HEK293 (cell line): ENCODE data around the gene PMFBP1.

Source experiments
- CTCF ChIA-PET: fragments of 350-600 bp; formaldehyde crosslinking; extraction: SDS; loops from one replicate; lab custom pipeline; 2021; ENCODE audit warnings: antibody characterized with exemption; lab: Yijun Ruan, JAX
- POLR2A ChIA-PET: fragments of 300-600 bp; formaldehyde crosslinking; extraction: SDS; loops from one replicate; lab custom pipeline; 2020; ENCODE audit warnings: antibody characterized with exemption, inconsistent platforms; lab: Yijun Ruan, JAX
- H3K27ac ChIP-seq: fragments of 200-500 bp; sonication (Bioruptor generic); 2 replicates; pipeline ENCODE4 v1.5.1; 2014; ENCODE audit warnings: low read depth, low read length, control low read depth, inconsistent platforms; ENCODE audit errors: extremely low read depth
- H3K36me3 ChIP-seq, 2 experiments: fragments of 200-500 bp in 1 of 2; sonication (Bioruptor generic) in 1 of 2; 1 replicate in 1 of 2; 2 replicates in 1 of 2; pipeline ENCODE4 v1.5.1; 2014 to 2017; ENCODE audit warnings: inconsistent platforms in 2 of 2, low read length in 2 of 2; ENCODE audit not compliant: control insufficient read depth in 2 of 2, insufficient read depth in 1 of 2
- H3K4me1 ChIP-seq: fragments of 200-500 bp; sonication (Bioruptor generic); 2 replicates; pipeline ENCODE4 v1.5.1; 2014; ENCODE audit warnings: mild to moderate bottlenecking, low read length, inconsistent platforms; ENCODE audit not compliant: control insufficient read depth, insufficient read depth
- H3K4me3 ChIP-seq: 2 replicates; pipeline ENCODE4 v1.5.1; 2011; ENCODE audit warnings: low read depth, mild to moderate bottlenecking, control low read depth, low read length, moderate library complexity
- H3K9me3 ChIP-seq: fragments of 200-500 bp; sonication (Bioruptor generic); 2 replicates; pipeline ENCODE4 v1.5.1; 2014; ENCODE audit warnings: low read depth, low read length, inconsistent platforms; ENCODE audit not compliant: control insufficient read depth, insufficient read depth
- HOXD13 ChIP-seq: sonication (generic); formaldehyde crosslinking; IDR thresholded peaks from 2 replicates; pipeline ENCODE4 v1.8.0; 2022; ENCODE audit warnings: missing genetic modification reagents, borderline replicate concordance
- MEIS1 ChIP-seq: sonication (generic); formaldehyde crosslinking; IDR thresholded peaks from 2 replicates; pipeline ENCODE4 v1.8.1; 2022; ENCODE audit warnings: missing genetic modification reagents, mild to moderate bottlenecking, borderline replicate concordance
- OVOL3 ChIP-seq: fragments of 450-650 bp; formaldehyde crosslinking; IDR thresholded peaks from 2 replicates; pipeline ENCODE4 v1.5.1; 2016; ENCODE audit warnings: missing biosample characterization, missing genetic modification characterization
- PRDM1 ChIP-seq: fragments of 450-650 bp; formaldehyde crosslinking; IDR thresholded peaks from 2 replicates; pipeline ENCODE4; 2016; ENCODE audit warnings: missing biosample characterization, missing genetic modification characterization
- SALL2 ChIP-seq: fragments of 450-650 bp; formaldehyde crosslinking; IDR thresholded peaks from 2 replicates; pipeline ENCODE4 v1.5.0; 2017; ENCODE audit warnings: missing biosample characterization, mild to moderate bottlenecking, missing genetic modification characterization, borderline replicate concordance
- SP2 ChIP-seq: fragments of 450-650 bp; formaldehyde crosslinking; IDR thresholded peaks from 2 replicates; pipeline ENCODE4 v1.5.1; 2016; ENCODE audit warnings: missing biosample characterization, missing genetic modification characterization
- ZBTB21 ChIP-seq: fragments of 450-650 bp; formaldehyde crosslinking; IDR thresholded peaks from 2 replicates; pipeline ENCODE4 v1.5.1; 2017; ENCODE audit warnings: missing biosample characterization, missing genetic modification characterization
- ZIC2 ChIP-seq: fragments of 450-650 bp; formaldehyde crosslinking; IDR thresholded peaks from 2 replicates; pipeline ENCODE4 v1.5.1; 2016; ENCODE audit warnings: missing biosample characterization, missing genetic modification characterization
- ZNF274 ChIP-seq, 2 experiments: fragments of 200-500 bp in 1 of 2; fragments of 450-650 bp in 1 of 2; sonication (Bioruptor generic) in 1 of 2; formaldehyde crosslinking in 1 of 2; IDR thresholded peaks; 2 replicates each; pipeline versions ENCODE4 v1.5.1 to v1.6.1; 2014 to 2016; ENCODE audit warnings: borderline replicate concordance in 1 of 2, inconsistent platforms in 1 of 2, low read length in 1 of 2, missing biosample characterization in 1 of 2, missing genetic modification characterization in 1 of 2
- ZNF292 ChIP-seq: fragments of 450-650 bp; formaldehyde crosslinking; IDR thresholded peaks from 2 replicates; pipeline ENCODE4 v1.5.1; 2016; ENCODE audit warnings: low read depth, missing biosample characterization, missing genetic modification characterization, borderline replicate concordance
- ZNF350 ChIP-seq: fragments of 450-650 bp; formaldehyde crosslinking; IDR thresholded peaks from 2 replicates; pipeline ENCODE4 v1.5.0; 2017; ENCODE audit warnings: missing biosample characterization, mild to moderate bottlenecking, missing genetic modification characterization
- ZNF391 ChIP-seq: fragments of 450-650 bp; formaldehyde crosslinking; IDR thresholded peaks from 2 replicates; pipeline ENCODE4 v1.5.1; 2016; ENCODE audit warnings: low read depth, missing biosample characterization, missing genetic modification characterization, borderline replicate concordance
- ZNF416 ChIP-seq: fragments of 450-650 bp; formaldehyde crosslinking; IDR thresholded peaks from 2 replicates; pipeline ENCODE4 v1.5.1; 2016; ENCODE audit warnings: missing biosample characterization, missing genetic modification characterization
- ZNF423 ChIP-seq: fragments of 450-650 bp; formaldehyde crosslinking; IDR thresholded peaks from 2 replicates; pipeline ENCODE4 v1.5.1; 2016; ENCODE audit warnings: missing biosample characterization, missing genetic modification characterization
- ZNF426 ChIP-seq: fragments of 450-650 bp; formaldehyde crosslinking; IDR thresholded peaks from 2 replicates; pipeline ENCODE4 v1.5.1; 2017; ENCODE audit warnings: missing biosample characterization, missing genetic modification characterization, mild to moderate bottlenecking, inconsistent platforms, moderate library complexity
- ZNF433 ChIP-seq: fragments of 450-650 bp; formaldehyde crosslinking; IDR thresholded peaks from 2 replicates; pipeline ENCODE4 v1.5.1; 2016; ENCODE audit warnings: missing biosample characterization, missing genetic modification characterization, low read depth
- ZNF48 ChIP-seq: fragments of 450-650 bp; formaldehyde crosslinking; IDR thresholded peaks from 2 replicates; pipeline ENCODE4 v1.5.1; 2016; ENCODE audit warnings: missing biosample characterization, missing genetic modification characterization
- ZNF629 ChIP-seq: fragments of 450-650 bp; formaldehyde crosslinking; IDR thresholded peaks from 2 replicates; pipeline ENCODE4 v1.5.1; 2017; ENCODE audit warnings: missing biosample characterization, missing genetic modification characterization
- ZNF677 ChIP-seq: fragments of 450-650 bp; IDR thresholded peaks from 2 replicates; pipeline ENCODE4 v1.5.0; 2018; ENCODE audit warnings: missing biosample characterization, mild to moderate bottlenecking, missing genetic modification characterization, moderate library complexity
- ZNF747 ChIP-seq: fragments of 450-650 bp; formaldehyde crosslinking; IDR thresholded peaks from 2 replicates; pipeline ENCODE4 v1.5.1; 2016; ENCODE audit warnings: missing biosample characterization, missing genetic modification characterization
- ZNF768 ChIP-seq: fragments of 450-650 bp; formaldehyde crosslinking; IDR thresholded peaks from 2 replicates; pipeline ENCODE4 v1.5.1; 2018; ENCODE audit warnings: missing biosample characterization, mild to moderate bottlenecking, missing genetic modification characterization
- ZNF843 ChIP-seq: fragments of 450-650 bp; formaldehyde crosslinking; IDR thresholded peaks from 2 replicates; pipeline ENCODE4 v1.5.1; 2016; ENCODE audit warnings: missing biosample characterization, missing genetic modification characterization
- ZSCAN18 ChIP-seq: fragments of 450-650 bp; formaldehyde crosslinking; IDR thresholded peaks from 2 replicates; pipeline ENCODE4 v1.5.1; 2016; ENCODE audit warnings: missing biosample characterization, missing genetic modification characterization
- ZSCAN23 ChIP-seq: fragments of 450-650 bp; formaldehyde crosslinking; IDR thresholded peaks from 2 replicates; pipeline ENCODE4 v1.5.1; 2016; ENCODE audit warnings: missing biosample characterization, missing genetic modification characterization
- TF ChIP-seq, protein P1 (sequence below): fragments of 450-650 bp; formaldehyde crosslinking; IDR thresholded peaks from 2 replicates; pipeline ENCODE4 v1.5.1; 2016; ENCODE audit warnings: missing biosample characterization, missing genetic modification characterization
- TF ChIP-seq, protein P2 (sequence below): fragments of 450-650 bp; formaldehyde crosslinking; IDR thresholded peaks from 2 replicates; pipeline ENCODE4 v1.5.1; 2016; ENCODE audit warnings: missing biosample characterization, missing genetic modification characterization

Gene PMFBP1

GRCh38 chr16:72113616-72113945 lies 58.4 kb downstream of the PMFBP1 start:
- TF ChIP-seq ZNF677 (tag by site-specific recombination), result no peak
- no peak for TF ChIP-seq ZNF629
- TF ChIP-seq ZNF350 (tag by site-specific recombination), result no peak
- TF ChIP-seq OVOL3, result no peak
- TF ChIP-seq ZNF768 (tag by site-specific recombination), result no peak
- TF ChIP-seq SALL2 (tag by site-specific recombination), result no peak
- TF ChIP-seq ZSCAN23 (tag by site-specific recombination), result no peak
- TF ChIP-seq, protein P1, sequence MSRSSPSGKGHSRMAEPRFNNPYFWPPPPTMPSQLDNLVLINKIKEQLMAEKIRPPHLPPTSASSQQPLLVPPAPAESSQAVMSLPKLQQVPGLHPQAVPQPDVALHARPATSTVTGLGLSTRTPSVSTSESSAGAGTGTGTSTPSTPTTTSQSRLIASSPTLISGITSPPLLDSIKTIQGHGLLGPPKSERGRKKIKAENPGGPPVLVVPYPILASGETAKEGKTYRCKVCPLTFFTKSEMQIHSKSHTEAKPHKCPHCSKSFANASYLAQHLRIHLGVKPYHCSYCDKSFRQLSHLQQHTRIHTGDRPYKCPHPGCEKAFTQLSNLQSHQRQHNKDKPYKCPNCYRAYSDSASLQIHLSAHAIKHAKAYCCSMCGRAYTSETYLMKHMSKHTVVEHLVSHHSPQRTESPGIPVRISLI, result no peak
- no peak for TF ChIP-seq ZSCAN18 (tag by site-specific recombination)
- TF ChIP-seq ZNF274 (IDR thresholded peaks at IDR 0.05; ENCODE audit: low read length), result no peak
- TF ChIP-seq ZNF274 (tag by site-specific recombination; IDR thresholded peaks at IDR 0.05; ENCODE audit: borderline replicate concordance), result no peak
- no peak for TF ChIP-seq ZNF292
- no peak for TF ChIP-seq ZNF433 (tag by site-specific recombination)
- TF ChIP-seq ZNF843 (tag by site-specific recombination), result no peak
- TF ChIP-seq ZNF48 (tag by site-specific recombination), result no peak
- no peak for TF ChIP-seq ZNF423 (tag by site-specific recombination)
- no peak for TF ChIP-seq ZBTB21
- no peak for TF ChIP-seq ZNF747
- no peak for TF ChIP-seq SP2
- no peak for TF ChIP-seq HOXD13 (CRISPR knock-in tag)
- Histone ChIP-seq H3K27ac (no peak overlapping the region), H3K36me3 (peaks cover 0 to 51% of the 10 kb centered on the region in 2 experiments; a peak in 1 of 3 replicates), H3K4me3 (no peak overlapping the region), H3K9me3 (no peaks in the 10 kb centered on the region), H3K4me1 (no peaks in the 10 kb centered on the region)
- POLR2A ChIA-PET, result interaction anchor here (0.6 kb wide), 1 partner anchor 984 kb away, joined by 3 read pairs; no protein-coding TSS in a partner anchor
- CTCF ChIA-PET, result interaction anchor here (0.9 to 1.7 kb wide), 2 partner anchors 11 to 12 kb away, joined by 3 to 8 read pairs; no protein-coding TSS in a partner anchor

- ChIA-PET CTCF (interaction anchor here (0.9 to 1.7 kb wide), 2 partner anchors 11 to 12 kb away, joined by 3 to 8 read pairs; no protein-coding TSS in a partner anchor), POLR2A (interaction anchor here (0.6 kb wide), 1 partner anchor 984 kb away, joined by 3 read pairs; no protein-coding TSS in a partner anchor)
- no peak for TF ChIP-seq OVOL3
- Histone ChIP-seq H3K9me3 (no peaks in the 10 kb centered on the region), H3K36me3 (peaks cover 0 to 56% of the 10 kb centered on the region in 2 experiments; a peak in 1 of 3 replicates), H3K4me1 (no peaks in the 10 kb centered on the region), H3K4me3 (no peak overlapping the region), H3K27ac (no peak overlapping the region)
Measured at GRCh38 chr16:72112906-72113615, 58.9 kb downstream of the PMFBP1 start.

GRCh38 chr16:72112452-72112792 lies 59.5 kb downstream of the PMFBP1 start:
- ChIA-PET CTCF (interaction anchor here (1.1 kb wide), 1 partner anchor 18 kb away, joined by 3 read pairs; no protein-coding TSS in a partner anchor), POLR2A (no interaction called here)
- H3K27ac ChIP-seq, result no peak overlapping the region
- H3K9me3 ChIP-seq, result no peaks in the 10 kb centered on the region
- peaks cover 0 to 62% of the 10 kb centered on the region in 2 experiments; a peak in 1 of 3 replicates for H3K36me3 ChIP-seq
- no peaks in the 10 kb centered on the region for H3K4me1 ChIP-seq
- no peak for TF ChIP-seq ZNF416
- TF ChIP-seq ZNF391 (tag by site-specific recombination), result no peak
- TF ChIP-seq ZNF426 (tag by site-specific recombination), result no peak
- TF ChIP-seq, protein P2, sequence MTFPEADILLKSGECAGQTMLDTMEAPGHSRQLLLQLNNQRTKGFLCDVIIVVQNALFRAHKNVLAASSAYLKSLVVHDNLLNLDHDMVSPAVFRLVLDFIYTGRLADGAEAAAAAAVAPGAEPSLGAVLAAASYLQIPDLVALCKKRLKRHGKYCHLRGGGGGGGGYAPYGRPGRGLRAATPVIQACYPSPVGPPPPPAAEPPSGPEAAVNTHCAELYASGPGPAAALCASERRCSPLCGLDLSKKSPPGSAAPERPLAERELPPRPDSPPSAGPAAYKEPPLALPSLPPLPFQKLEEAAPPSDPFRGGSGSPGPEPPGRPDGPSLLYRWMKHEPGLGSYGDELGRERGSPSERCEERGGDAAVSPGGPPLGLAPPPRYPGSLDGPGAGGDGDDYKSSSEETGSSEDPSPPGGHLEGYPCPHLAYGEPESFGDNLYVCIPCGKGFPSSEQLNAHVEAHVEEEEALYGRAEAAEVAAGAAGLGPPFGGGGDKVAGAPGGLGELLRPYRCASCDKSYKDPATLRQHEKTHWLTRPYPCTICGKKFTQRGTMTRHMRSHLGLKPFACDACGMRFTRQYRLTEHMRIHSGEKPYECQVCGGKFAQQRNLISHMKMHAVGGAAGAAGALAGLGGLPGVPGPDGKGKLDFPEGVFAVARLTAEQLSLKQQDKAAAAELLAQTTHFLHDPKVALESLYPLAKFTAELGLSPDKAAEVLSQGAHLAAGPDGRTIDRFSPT (tag by site-specific recombination), result no peak
- TF ChIP-seq ZIC2 (tag by site-specific recombination), result no peak
- no peak for TF ChIP-seq ZNF350 (tag by site-specific recombination)
- TF ChIP-seq MEIS1 (CRISPR knock-in tag), result no peak
- TF ChIP-seq PRDM1 (tag by site-specific recombination), result no peak
- no peak overlapping the region for H3K4me3 ChIP-seq
